ENCODE results near the gene ZNF460. TPM values are rescaled to one million over a fixed set of nuclear protein-coding genes. Genes with fewer than 3 reads are reported as not detected.

The ZNF460 gene
- total RNA-seq, 2 experiments from 2014 or later, result 62.5 to 94.7 TPM

- intact Hi-C loops (cut with micrococcal nuclease; ENCODE audit: unreplicated experiment), result no loop called here
- H3K9me3 ChIP-seq (ENCODE audit: low read length), result peaks cover 39% of the 10 kb centered on the region
- ChIA-PET CTCF (ENCODE audit: unreplicated experiment) (no interaction called here), POLR2A (no interaction called here)
- TF ChIP-seq, protein P1, sequence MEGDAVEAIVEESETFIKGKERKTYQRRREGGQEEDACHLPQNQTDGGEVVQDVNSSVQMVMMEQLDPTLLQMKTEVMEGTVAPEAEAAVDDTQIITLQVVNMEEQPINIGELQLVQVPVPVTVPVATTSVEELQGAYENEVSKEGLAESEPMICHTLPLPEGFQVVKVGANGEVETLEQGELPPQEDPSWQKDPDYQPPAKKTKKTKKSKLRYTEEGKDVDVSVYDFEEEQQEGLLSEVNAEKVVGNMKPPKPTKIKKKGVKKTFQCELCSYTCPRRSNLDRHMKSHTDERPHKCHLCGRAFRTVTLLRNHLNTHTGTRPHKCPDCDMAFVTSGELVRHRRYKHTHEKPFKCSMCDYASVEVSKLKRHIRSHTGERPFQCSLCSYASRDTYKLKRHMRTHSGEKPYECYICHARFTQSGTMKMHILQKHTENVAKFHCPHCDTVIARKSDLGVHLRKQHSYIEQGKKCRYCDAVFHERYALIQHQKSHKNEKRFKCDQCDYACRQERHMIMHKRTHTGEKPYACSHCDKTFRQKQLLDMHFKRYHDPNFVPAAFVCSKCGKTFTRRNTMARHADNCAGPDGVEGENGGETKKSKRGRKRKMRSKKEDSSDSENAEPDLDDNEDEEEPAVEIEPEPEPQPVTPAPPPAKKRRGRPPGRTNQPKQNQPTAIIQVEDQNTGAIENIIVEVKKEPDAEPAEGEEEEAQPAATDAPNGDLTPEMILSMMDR (conservative IDR thresholded peaks at IDR 0.05; ENCODE audit: low read length), result no peak
- no peak for TF ChIP-seq EZH2phosphoT487 (IDR thresholded peaks at IDR 0.05; ENCODE audit: borderline replicate concordance, low read depth, low read length)
- no peaks in the 10 kb centered on the region for H3K9me2 ChIP-seq (ENCODE audit: insufficient read depth, low read length)
- peaks cover 84% of the 10 kb centered on the region for H3K79me2 ChIP-seq (ENCODE audit: insufficient read depth, low read depth, low read length)
- H3K36me3 ChIP-seq (ENCODE audit: insufficient read depth, low read length), result peaks cover 98% of the 10 kb centered on the region
- H3K27ac ChIP-seq (ENCODE audit: low read depth, low read length, poor library complexity, severe bottlenecking), result no peak overlapping the region
- no peaks in the 10 kb centered on the region for H3K4me1 ChIP-seq (ENCODE audit: insufficient read depth, low read length, poor library complexity, severe bottlenecking)
- H4K20me1 ChIP-seq (ENCODE audit: insufficient read depth, low read length), result no peaks in the 10 kb centered on the region
- DNase-seq (ENCODE audit: low spot score), result no peak
- H2AFZ ChIP-seq (ENCODE audit: low read length), result no peak overlapping the region
- no peak overlapping the region for H3K4me3 ChIP-seq (ENCODE audit: low read depth, low read length, poor library complexity, severe bottlenecking)
- BruUV-seq (replicated peaks), result no TSS peak
- no peak overlapping the region for H3K4me2 ChIP-seq (ENCODE audit: low read length)
These were observed 12.3 kb downstream of the ZNF460 start for GRCh38 chr19:57292547-57292946.

GRCh38 chr19:57293719-57294118 lies 13.4 kb downstream of the ZNF460 start:
- Histone ChIP-seq H2AFZ (ENCODE audit: low read length) (no peak overlapping the region), H3K4me1 (ENCODE audit: insufficient read depth, low read length, poor library complexity, severe bottlenecking) (no peaks in the 10 kb centered on the region), H3K27ac (ENCODE audit: low read depth, low read length, poor library complexity, severe bottlenecking) (no peak overlapping the region), H3K36me3 (ENCODE audit: insufficient read depth, low read length) (peaks cover 98% of the 10 kb centered on the region), H3K9me3 (ENCODE audit: low read length) (peaks cover 46% of the 10 kb centered on the region), H3K79me2 (ENCODE audit: insufficient read depth, low read depth, low read length) (peaks cover 82% of the 10 kb centered on the region), H4K20me1 (ENCODE audit: insufficient read depth, low read length) (0 out of 2 replicates have a peak, but pooled peaks cover 3% of the 10 kb centered on the region), H3K4me3 (ENCODE audit: low read depth, low read length, poor library complexity, severe bottlenecking) (no peak overlapping the region), H3K4me2 (ENCODE audit: low read length) (no peak overlapping the region), H3K9me2 (ENCODE audit: insufficient read depth, low read length) (no peaks in the 10 kb centered on the region)
- intact Hi-C loops (cut with micrococcal nuclease; ENCODE audit: unreplicated experiment), result no loop called here
- ChIA-PET POLR2A (no interaction called here), CTCF (ENCODE audit: unreplicated experiment) (no interaction called here)
- no peak for TF ChIP-seq EZH2phosphoT487 (IDR thresholded peaks at IDR 0.05; ENCODE audit: borderline replicate concordance, low read depth, low read length)
- TF ChIP-seq, protein P1 (conservative IDR thresholded peaks at IDR 0.05; ENCODE audit: low read length), result no peak
- no TSS peak for BruUV-seq (replicated peaks)
- no peak for DNase-seq (ENCODE audit: low spot score)

DNA sequence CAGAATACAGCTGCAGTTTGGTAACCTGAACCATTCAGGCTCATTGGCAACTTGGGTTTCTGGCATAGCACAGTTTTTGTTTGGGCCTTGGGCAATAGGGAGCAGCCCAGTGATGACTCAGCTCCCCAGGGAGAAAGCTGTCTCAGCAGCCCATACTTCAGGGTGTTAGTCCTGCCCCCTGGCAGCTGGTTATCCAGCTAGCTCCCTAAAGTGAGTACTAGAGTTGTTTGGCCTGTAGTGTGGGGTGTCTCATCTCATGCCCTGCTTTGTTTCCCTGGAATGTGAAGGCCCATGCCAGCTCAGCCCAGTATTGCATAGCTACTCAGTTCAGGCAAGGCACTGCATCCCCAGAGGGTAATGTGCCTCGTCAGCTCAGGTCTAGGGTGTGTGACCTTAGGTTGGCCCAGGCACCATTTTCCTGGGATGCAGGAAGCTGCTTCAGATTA lies 21.8 kb downstream of the ZNF460 start:
- H3K27ac ChIP-seq (ENCODE audit: low read depth, low read length, poor library complexity, severe bottlenecking), result no peak overlapping the region
- H2AFZ ChIP-seq (ENCODE audit: low read length), result no peak overlapping the region
- peaks cover 71% of the 10 kb centered on the region for H3K36me3 ChIP-seq (ENCODE audit: insufficient read depth, low read length)
- ChIA-PET CTCF (ENCODE audit: unreplicated experiment) (no interaction called here), POLR2A (interaction anchor here (0.6 kb wide), 1 partner anchor 15 kb away, joined by 4 read pairs; no protein-coding TSS in a partner anchor)
- no peak for DNase-seq (ENCODE audit: low spot score)
- no peak overlapping the region for H3K4me3 ChIP-seq (ENCODE audit: low read depth, low read length, poor library complexity, severe bottlenecking)
- TF ChIP-seq, protein P1 (conservative IDR thresholded peaks at IDR 0.05; ENCODE audit: low read length), result no peak
- no peak for TF ChIP-seq EZH2phosphoT487 (IDR thresholded peaks at IDR 0.05; ENCODE audit: borderline replicate concordance, low read depth, low read length)
- no peak overlapping the region for H3K4me2 ChIP-seq (ENCODE audit: low read length)
- no peaks in the 10 kb centered on the region for H3K9me2 ChIP-seq (ENCODE audit: insufficient read depth, low read length)
- peaks cover 42% of the 10 kb centered on the region for H3K79me2 ChIP-seq (ENCODE audit: insufficient read depth, low read depth, low read length)
- H3K4me1 ChIP-seq (ENCODE audit: insufficient read depth, low read length, poor library complexity, severe bottlenecking), result no peaks in the 10 kb centered on the region
- H4K20me1 ChIP-seq (ENCODE audit: insufficient read depth, low read length), result peaks cover 8% of the 10 kb centered on the region; the same call in 1 of the 2 replicates
- BruUV-seq (replicated peaks), result no TSS peak
- H3K9me3 ChIP-seq (ENCODE audit: low read length), result peaks cover 7% of the 10 kb centered on the region; the same call in 1 of the 2 replicates
- intact Hi-C loops (cut with micrococcal nuclease; ENCODE audit: unreplicated experiment), result no loop called here

Measured in OCI-LY7 (cell line).